GM12878 (cell line): ENCODE data around the gene ATP2C2. TPM values are rescaled to one million over a fixed set of nuclear protein-coding genes. Genes with fewer than 3 reads are reported as not detected.

Experiments used
- ATAC-seq: fragments of 200-7000 bp; cut with Tn5 transposase; 3 replicates; pipeline ENCODE4 v1.9.1; 2020; ENCODE audit warnings: mild to moderate bottlenecking, moderate library complexity
- BruUV-seq: library from RNA; stranded (reverse); fragments of 400-500 nt; replicated peaks from 2 replicates; lab custom pipeline; 2021; lab: Mats Ljungman, UMichigan
- CTCF ChIA-PET: fragments of 300-600 bp; sonication (Branson Sonifier 250); formaldehyde crosslinking; extraction: SDS; loops from one replicate; lab custom pipeline; 2021; ENCODE audit warnings: inconsistent platforms; lab: Yijun Ruan, JAX
- POLR2A ChIA-PET: fragments of 350-600 bp; formaldehyde crosslinking; extraction: SDS; loops from one replicate; lab custom pipeline; 2021; ENCODE audit warnings: inconsistent platforms; lab: Charles Lee
- RAD21 ChIA-PET: fragments of 300-600 bp; sonication (Branson Sonifier 250); formaldehyde crosslinking; loops from one replicate; lab custom pipeline; 2023; ENCODE audit warnings: antibody characterized with exemption; ENCODE audit not compliant: unreplicated experiment; lab: Charles Lee
- SMC1A ChIA-PET: fragments of 300-600 bp; sonication (Branson Sonifier 250); formaldehyde crosslinking; loops from one replicate; lab custom pipeline; 2023; ENCODE audit not compliant: unreplicated experiment, uncharacterized antibody; lab: Charles Lee
- DNase-seq: peaks from one replicate; pipeline ENCODE4 v3.0.0-alpha.2; 2011; ENCODE audit warnings: low read depth, low spot score
- FAIRE-seq: peaks from 3 replicates; lab custom pipeline; 2011; peaks lifted over from hg19 to GRCh38; lab: Jason Lieb, UNC
- H2AFZ ChIP-seq: 2 replicates; pipeline ENCODE4 v1.6.0; 2011; ENCODE audit warnings: low read depth, low read length, control low read depth; ENCODE audit not compliant: control insufficient read depth
- H3K27ac ChIP-seq: 2 replicates; pipeline ENCODE4 v1.5.1; 2011; ENCODE audit warnings: control low read depth; ENCODE audit not compliant: control insufficient read depth, insufficient read depth
- H3K27me3 ChIP-seq, 2 experiments: replicated peaks in 1 of 2; 2 replicates each; pipeline versions ENCODE4 v1.6.0 to v1.6.1; 2011; ENCODE audit warnings: low read length in 1 of 2; ENCODE audit not compliant: control insufficient read depth in 2 of 2, insufficient read depth in 2 of 2
- H3K36me3 ChIP-seq, 2 experiments: 2 replicates each; pipeline ENCODE4 v1.5.1; 2011; ENCODE audit warnings: low read length in 1 of 2; ENCODE audit not compliant: control insufficient read depth in 2 of 2, insufficient read depth in 2 of 2
- H3K4me1 ChIP-seq: 2 replicates; pipeline ENCODE4 v1.6.1; 2011; ENCODE audit warnings: mild to moderate bottlenecking, low read length, moderate library complexity, mixed read lengths; ENCODE audit not compliant: control insufficient read depth, insufficient read depth
- H3K4me2 ChIP-seq: 2 replicates; pipeline ENCODE4 v1.6.0; 2011; ENCODE audit warnings: control low read depth; ENCODE audit not compliant: control insufficient read depth, insufficient read depth
- H3K4me3 ChIP-seq: fragments of 200-600 bp; sonication (generic); 2 replicates; pipeline ENCODE4 v1.5.1; 2016
- H3K79me2 ChIP-seq: 2 replicates; pipeline ENCODE4 v1.6.0; 2011; ENCODE audit warnings: low read length; ENCODE audit not compliant: control insufficient read depth, insufficient read depth
- H3K9ac ChIP-seq: 2 replicates; pipeline ENCODE4 v1.8.0; 2011; ENCODE audit warnings: low read length, control low read depth, mixed read lengths; ENCODE audit not compliant: control insufficient read depth, insufficient read depth
- H3K9me3 ChIP-seq: replicated peaks from 3 replicates; pipeline ENCODE4 v1.5.1; 2011; ENCODE audit warnings: mild to moderate bottlenecking, low read length; ENCODE audit not compliant: control insufficient read depth, insufficient read depth
- H4K20me1 ChIP-seq: 2 replicates; pipeline ENCODE4 v1.6.0; 2011; ENCODE audit not compliant: control insufficient read depth, insufficient read depth
- BCLAF1 ChIP-seq: fragments of 450-650 bp; IDR thresholded peaks from 2 replicates; pipeline ENCODE4 v1.6.1; 2017; ENCODE audit warnings: antibody characterized with exemption, mild to moderate bottlenecking, moderate library complexity
- EZH2 ChIP-seq: IDR thresholded peaks from 2 replicates; pipeline ENCODE4 v1.6.1; 2012; ENCODE audit warnings: low read depth, mild to moderate bottlenecking, control low read depth, inconsistent platforms, low read length, borderline replicate concordance; ENCODE audit not compliant: control insufficient read depth
- RAD21 ChIP-seq: IDR thresholded peaks from 2 replicates; pipeline ENCODE4 v1.6.1; 2011; ENCODE audit warnings: mild to moderate bottlenecking, low read depth, low read length, moderate library complexity; ENCODE audit not compliant: insufficient read depth
- RB1 ChIP-seq: fragments of 450-650 bp; formaldehyde crosslinking; IDR thresholded peaks from 2 replicates; pipeline ENCODE4 v1.6.1; 2017; ENCODE audit warnings: mild to moderate bottlenecking, borderline replicate concordance
- SREBF1 ChIP-seq: IDR thresholded peaks from 2 replicates; pipeline ENCODE4 v1.6.1; 2012; ENCODE audit warnings: mild to moderate bottlenecking, low read length
- ZNF207 ChIP-seq: fragments of 450-650 bp; IDR thresholded peaks from 2 replicates; pipeline ENCODE4 v1.6.1; 2014; ENCODE audit warnings: antibody characterized with exemption, mild to moderate bottlenecking, borderline replicate concordance
- WGBS: methylation state at CpG from one replicate; pipeline ENCODE4 v1.1.6; 2016; ENCODE audit warnings: low lambda C conversion rate; ENCODE audit not compliant: insufficient replicate concordance, insufficient coverage; ENCODE audit errors: missing lambda C conversion rate; 5-methylcytosine and 5-hydroxymethylcytosine counted together
- in situ Hi-C: fragments of 300-500 bp; cut with MboI; formaldehyde crosslinking; loops from 9 replicates; pipeline ENCODE4 v1.14.3; 2018; ENCODE audit warnings: mixed read lengths
- intact Hi-C: fragments of 100-400 bp; cut with micrococcal nuclease; formaldehyde crosslinking; loops from one replicate; pipeline ENCODE4 v1.14.2; 2022; ENCODE audit not compliant: unreplicated experiment
- polyA plus RNA-seq, 11 experiments: library from polyadenylated mRNA; depleted of rRNA in 4 of 11; unstranded in 6 of 11; stranded (reverse) in 5 of 11; fragments of >200 nt; fragmentation: Nextera tagmentation in 4 of 11; fragmentation: Illumina TruSeq in 1 of 11; extraction: Ambion mirVana in 4 of 11; extraction: Trizol in 1 of 11; gene quantifications; 1 replicate in 1 of 11; 2 replicates in 10 of 11; pipeline versions ENCODE4 v1.2.1 to v1.2.3, GENCODE V29; 2011 to 2016; ENCODE audit warnings: inconsistent platforms in 2 of 11, missing spikeins in 2 of 11, low read depth in 1 of 11
- total RNA-seq, 4 experiments: library from RNA; depleted of rRNA in 3 of 4; stranded (reverse); fragments of >200 nt in 3 of 4; fragmentation: Illumina TruSeq in 1 of 4; extraction: Trizol in 1 of 4; gene quantifications; 2 replicates each; pipeline versions ENCODE4 v1.2.1 to v1.2.3, GENCODE V29; 2013 to 2021

ATP2C2 gene
- total and polyA plus RNA-seq, 10 of the 15 experiments (the other 5 are each of a cell fraction or from before 2014, with no cell fraction given) = 0.05 to 0.19 TPM; not detected in 8

GRCh38 chr16:84339311-84339710 is 29.0 kb upstream of the ATP2C2 start:
- no TSS peak for BruUV-seq
- ATAC-seq (no peak), FAIRE-seq (no peak), DNase-seq (no peak)
- ChIA-PET RAD21 (no interaction called here), CTCF (no interaction called here), SMC1A (no interaction called here), POLR2A (no interaction called here)
- in situ Hi-C loops = no loop called here
- 11% methylated on average over 5 of the region's 5 CpGs for WGBS
- Histone ChIP-seq H3K79me2 (no peaks in the 10 kb centered on the region), H3K4me3 (no peak overlapping the region), H3K9ac (no peak overlapping the region), H3K27me3 (no peaks in the 10 kb centered on the region; a peak in 2 of 4 replicates), H3K9me3 (no peaks in the 10 kb centered on the region; the same call in 2 of the 3 replicates), H4K20me1 (no peaks in the 10 kb centered on the region), H2AFZ (no peak overlapping the region), H3K36me3 (no peaks in the 10 kb centered on the region), H3K4me2 (no peak overlapping the region), H3K27ac (no peak overlapping the region), H3K4me1 (no peaks in the 10 kb centered on the region)
- TF ChIP-seq SREBF1 (no peak), ZNF207 (no peak), EZH2 (no peak), BCLAF1 (no peak), RAD21 (no peak), RB1 (no peak)
- intact Hi-C loops = no loop called here
